SHP77 (cell line): ENCODE measurements around the gene APOM.

Source experiments
- DNase-seq, 2 experiments: peaks; one replicate each; lab custom pipeline; 2025; lab: John Stamatoyannopoulos, UW

The APOM gene

GRCh38 chr6:31655349-31656237, at the start of gene APOM:
APOM (plus strand) TSS chr6:31655894; CDS start chr6:31655967, 73 bp downstream.
- no peak for DNase-seq

GRCh38 chr6:31607317-31607716, 48.4 kb upstream of the APOM start:
- DNase-seq: no peak

GRCh38 chr6:31609519-31610406, 45.9 kb upstream of the APOM start:
- DNase-seq: no peak

GRCh38 chr6:31610968-31611367, 44.7 kb upstream of the APOM start:
- DNase-seq: no peak

GRCh38 chr6:31614075-31614619, 41.5 kb upstream of the APOM start:
- no peak for DNase-seq

- no peak for DNase-seq
Measured at GRCh38 chr6:31614684-31615578, 40.8 kb upstream of the APOM start, which contains the start of gene AIF1. AIF1 (plus strand) TSS chr6:31615234; CDS start chr6:31615330, 96 bp downstream.

GRCh38 chr6:31615748-31616147, 39.9 kb upstream of the APOM start:
- no peak for DNase-seq

- DNase-seq: no peak
Measured at GRCh38 chr6:31617010-31617409, 38.7 kb upstream of the APOM start.

GRCh38 chr6:31619805-31620585, 35.7 kb upstream of the APOM start:
- peak; percentile 97 to 98 for DNase-seq

- DNase-seq: peak; percentile 40 to 79
Measured at GRCh38 chr6:31620586-31621319, 34.9 kb upstream of the APOM start, which contains the start of gene PRRC2A. PRRC2A (plus strand) TSS chr6:31620715; CDS start chr6:31622790, 2,075 bp downstream.

GRCh38 chr6:31621320-31621939, 34.3 kb upstream of the APOM start:
- DNase-seq: no peak

- no peak for DNase-seq
Measured at GRCh38 chr6:31621991-31622390, 33.7 kb upstream of the APOM start.

- DNase-seq: no peak
Measured at GRCh38 chr6:31622684-31623091, 33.0 kb upstream of the APOM start.

GRCh38 chr6:31624070-31624469, 31.6 kb upstream of the APOM start:
- DNase-seq: no peak

GRCh38 chr6:31626952-31627351, 28.7 kb upstream of the APOM start:
- DNase-seq: no peak

GRCh38 chr6:31627690-31628287, 27.9 kb upstream of the APOM start:
- DNase-seq: no peak

GRCh38 chr6:31629014-31629413, 26.7 kb upstream of the APOM start:
- DNase-seq: no peak

- no peak for DNase-seq
Measured at GRCh38 chr6:31630177-31630934, 25.3 kb upstream of the APOM start.
